Fibroblast of mammary gland (primary cell): ENCODE data around the gene CDC5L.
A peak's percentile ranks its signal among the peaks of the same experiment; 100 is the strongest.
"Not testable (repeated sequence)": the region's sequence is repeated elsewhere in the genome, so short reads cannot be mapped to it uniquely, and the experiment has no call there.

Experiments used
- DNase-seq: peaks from one replicate; pipeline ENCODE4 v3.0.0-alpha.2; 2010; ENCODE audit warnings: low read depth
- H3K4me3 ChIP-seq: 2 replicates; pipeline ENCODE4 v1.5.1; 2011; ENCODE audit warnings: low read depth, mild to moderate bottlenecking, low read length, moderate library complexity; ENCODE audit not compliant: control insufficient read depth
- TF ChIP-seq, protein P1 (sequence below): conservative IDR thresholded peaks from 2 replicates; pipeline ENCODE4 v1.5.1; 2011; ENCODE audit warnings: low read depth, low read length, inconsistent platforms; ENCODE audit not compliant: control insufficient read depth, insufficient read depth

The CDC5L gene

DNA sequence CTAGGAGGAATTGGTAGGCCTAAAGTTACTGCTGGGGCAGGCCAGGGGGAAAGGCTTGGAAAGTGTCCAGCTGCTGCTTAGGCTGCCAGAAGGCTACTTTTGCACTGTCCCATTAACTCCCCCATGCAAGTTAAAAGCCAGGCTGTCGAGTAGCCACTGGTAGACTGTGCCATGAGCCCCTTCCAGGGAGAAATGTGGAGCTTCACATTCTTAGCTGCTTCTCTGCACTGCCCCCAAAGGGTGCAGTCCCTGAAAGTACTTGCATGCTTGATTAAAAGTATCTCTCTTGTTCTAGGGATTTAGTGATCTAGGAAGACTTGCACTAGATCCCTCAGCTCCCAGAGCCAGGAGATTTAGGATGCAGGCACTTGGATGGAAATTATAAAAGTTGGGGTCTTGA, 57.3 kb downstream of the CDC5L start:
- no peak overlapping the region for H3K4me3 ChIP-seq
- TF ChIP-seq, protein P1, sequence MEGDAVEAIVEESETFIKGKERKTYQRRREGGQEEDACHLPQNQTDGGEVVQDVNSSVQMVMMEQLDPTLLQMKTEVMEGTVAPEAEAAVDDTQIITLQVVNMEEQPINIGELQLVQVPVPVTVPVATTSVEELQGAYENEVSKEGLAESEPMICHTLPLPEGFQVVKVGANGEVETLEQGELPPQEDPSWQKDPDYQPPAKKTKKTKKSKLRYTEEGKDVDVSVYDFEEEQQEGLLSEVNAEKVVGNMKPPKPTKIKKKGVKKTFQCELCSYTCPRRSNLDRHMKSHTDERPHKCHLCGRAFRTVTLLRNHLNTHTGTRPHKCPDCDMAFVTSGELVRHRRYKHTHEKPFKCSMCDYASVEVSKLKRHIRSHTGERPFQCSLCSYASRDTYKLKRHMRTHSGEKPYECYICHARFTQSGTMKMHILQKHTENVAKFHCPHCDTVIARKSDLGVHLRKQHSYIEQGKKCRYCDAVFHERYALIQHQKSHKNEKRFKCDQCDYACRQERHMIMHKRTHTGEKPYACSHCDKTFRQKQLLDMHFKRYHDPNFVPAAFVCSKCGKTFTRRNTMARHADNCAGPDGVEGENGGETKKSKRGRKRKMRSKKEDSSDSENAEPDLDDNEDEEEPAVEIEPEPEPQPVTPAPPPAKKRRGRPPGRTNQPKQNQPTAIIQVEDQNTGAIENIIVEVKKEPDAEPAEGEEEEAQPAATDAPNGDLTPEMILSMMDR = no peak
- DNase-seq = no peak

- peak; percentile 92 for DNase-seq
- H3K4me3 ChIP-seq = no peak overlapping the region
- TF ChIP-seq, protein P1 = no peak
Measured at GRCh38 chr6:44446626-44447300, 59.3 kb downstream of the CDC5L start.

DNA sequence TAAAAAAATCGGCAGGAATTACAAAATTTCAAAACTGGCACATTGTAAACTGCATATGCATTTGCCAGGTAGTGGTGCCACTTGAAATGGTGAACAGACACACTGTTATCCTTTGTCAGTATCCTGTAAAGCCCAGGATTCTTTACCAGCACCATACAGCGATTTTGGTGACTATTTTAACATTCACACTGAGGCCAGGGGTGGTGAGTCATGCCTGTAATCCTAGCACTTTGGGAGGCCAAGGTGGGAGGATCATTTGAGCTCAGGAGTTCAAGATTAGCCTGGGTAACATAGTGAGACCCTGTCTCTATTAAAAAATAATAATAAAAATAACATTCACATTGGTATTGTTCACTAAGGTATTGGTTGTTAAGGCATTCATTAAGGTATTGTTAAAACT, 61.7 kb downstream of the CDC5L start:
- not testable (repeated sequence) for H3K4me3 ChIP-seq, DNase-seq

DNA sequence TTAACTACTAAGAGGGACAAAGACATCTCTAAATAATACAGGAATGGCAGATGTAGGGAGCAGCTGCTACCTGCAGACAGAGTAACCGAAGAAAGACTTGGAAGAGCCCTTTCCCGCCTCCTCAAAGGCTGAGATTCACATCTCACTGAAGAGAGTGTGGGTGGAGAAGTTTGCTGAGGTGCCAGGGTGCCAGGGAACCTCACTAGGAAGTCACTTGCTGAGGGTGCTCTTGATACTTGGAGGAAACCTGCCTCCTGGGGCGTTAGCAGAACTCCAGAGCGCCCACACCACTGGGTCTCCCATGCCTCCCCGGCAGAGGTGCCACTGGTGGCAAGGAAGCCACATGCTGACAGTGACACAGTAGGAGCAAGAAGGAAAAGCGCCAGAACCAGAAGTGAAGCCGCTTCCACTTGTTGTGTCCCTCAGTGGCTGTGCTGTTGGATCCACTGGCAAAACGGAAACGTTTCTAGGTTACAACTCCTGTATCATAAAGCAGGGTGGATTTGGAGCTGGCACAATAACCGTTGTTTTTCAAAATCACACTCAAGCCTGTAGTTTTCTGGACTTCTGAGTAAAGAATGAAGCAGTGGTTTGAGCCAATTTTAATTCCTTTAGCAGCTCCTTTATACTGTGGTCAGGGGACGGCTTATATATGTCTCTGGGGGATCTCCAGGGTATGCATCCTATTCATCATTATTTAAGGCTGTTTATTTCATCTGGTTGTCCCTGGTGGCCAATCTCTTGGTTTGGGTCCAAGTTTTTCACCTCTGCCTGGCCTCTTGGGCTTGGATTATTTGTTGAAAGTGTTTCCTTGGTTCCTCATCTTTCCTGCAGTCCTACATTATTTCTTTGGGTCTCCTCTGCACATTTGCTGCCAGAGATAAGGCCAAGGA, 64.5 kb downstream of the CDC5L start:
- no peak overlapping the region for H3K4me3 ChIP-seq
- TF ChIP-seq, protein P1 = no peak
- DNase-seq = peak; percentile 68

- TF ChIP-seq, protein P1 = no peak
- peak; percentile 77 for DNase-seq
- H3K4me3 ChIP-seq = no peak overlapping the region
Measured at GRCh38 chr6:44452725-44453124, 65.2 kb downstream of the CDC5L start.

- DNase-seq = peak; percentile 36
- TF ChIP-seq, protein P1 = no peak
- H3K4me3 ChIP-seq = no peak overlapping the region
Measured at GRCh38 chr6:44453146-44453545, 65.6 kb downstream of the CDC5L start.

DNA sequence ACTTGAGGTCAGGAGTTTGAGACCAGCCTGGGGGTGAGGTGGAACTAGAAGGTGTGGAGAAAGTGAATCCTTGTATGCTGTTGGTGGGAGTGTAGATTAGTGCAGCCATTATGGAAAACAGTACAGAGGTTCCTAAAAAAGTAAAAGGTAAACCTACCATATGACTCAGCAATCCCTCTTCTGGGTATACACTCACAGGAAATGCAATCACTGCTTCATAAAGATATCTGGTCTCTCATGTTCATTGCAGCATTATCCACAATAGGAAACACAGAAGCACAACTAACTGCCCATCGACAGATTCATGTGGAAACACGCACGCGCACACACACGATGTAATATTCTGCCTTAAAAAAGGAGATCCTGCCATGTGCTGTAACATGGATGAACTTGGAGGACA, 66.7 kb downstream of the CDC5L start:
- TF ChIP-seq, protein P1 = no peak

More for the DNA sequence above, 66.7 kb downstream of the CDC5L start:
- DNase-seq = no peak
- H3K4me3 ChIP-seq = no peak overlapping the region
